Neural progenitor cell (in vitro differentiated cells): Measurements from ENCODE around the gene NLRP9. TPM values are rescaled to one million over a fixed set of nuclear protein-coding genes. Genes with fewer than 3 reads are reported as not detected.
"Not testable (repeated sequence)": the region's sequence is repeated elsewhere in the genome, so short reads cannot be mapped to it uniquely, and the experiment has no call there.

ENCODE experiments used
- DNase-seq: peaks from one replicate; pipeline ENCODE4 v3.0.0-alpha.2; 2016; ENCODE audit warnings: low spot score
- H2AFZ ChIP-seq: fragments of 200-600 bp; sonication (generic); replicated peaks from 2 replicates; pipeline ENCODE4 v1.6.1; 2016; ENCODE audit warnings: antibody characterized with exemption
- H3F3A ChIP-seq: fragments of 200-600 bp; sonication (generic); 2 replicates; pipeline ENCODE4 v1.6.1; 2016; ENCODE audit warnings: antibody characterized with exemption, low read depth
- H3K27ac ChIP-seq: fragments of 200-600 bp; sonication (generic); 2 replicates; pipeline ENCODE4 v1.5.1; 2016; ENCODE audit warnings: mild to moderate bottlenecking
- H3K27me3 ChIP-seq: fragments of 200-600 bp; sonication (generic); 2 replicates; pipeline ENCODE4 v1.6.1; 2016; ENCODE audit warnings: mild to moderate bottlenecking, moderate library complexity
- H3K36me3 ChIP-seq: fragments of 200-600 bp; sonication (generic); 2 replicates; pipeline ENCODE4 v1.5.1; 2016
- H3K4me1 ChIP-seq: fragments of 200-600 bp; sonication (generic); 2 replicates; pipeline ENCODE4 v1.6.1; 2016; ENCODE audit warnings: mixed run types
- H3K4me2 ChIP-seq: fragments of 200-600 bp; sonication (generic); 2 replicates; pipeline ENCODE4 v1.6.1; 2016
- H3K4me3 ChIP-seq: fragments of 200-600 bp; sonication (generic); 2 replicates; pipeline ENCODE4 v1.5.1; 2016
- H3K79me2 ChIP-seq: fragments of 200-600 bp; sonication (generic); 2 replicates; pipeline ENCODE4 v1.6.1; 2016; ENCODE audit warnings: low read depth
- H3K9ac ChIP-seq: fragments of 200-600 bp; sonication (generic); 2 replicates; pipeline ENCODE4 v1.6.1; 2016
- H3K9me3 ChIP-seq: fragments of 200-600 bp; sonication (generic); 2 replicates; pipeline ENCODE4 v1.5.1; 2016; ENCODE audit warnings: low read depth
- H4K20me1 ChIP-seq: fragments of 200-600 bp; sonication (generic); 2 replicates; pipeline ENCODE4 v1.6.1; 2016; ENCODE audit warnings: low read depth
- H3K27ac Mint-ChIP-seq: 3 replicates; pipeline ENCODE4 v1.8.0; 2021; ENCODE audit warnings: mixed read lengths
- H3K27me3 Mint-ChIP-seq: 2 replicates; pipeline ENCODE4 v1.8.0; 2022; ENCODE audit warnings: low read depth, mild to moderate bottlenecking, inconsistent platforms, moderate library complexity, mixed read lengths; ENCODE audit not compliant: insufficient read depth
- H3K36me3 Mint-ChIP-seq: 3 replicates; pipeline ENCODE4 v1.8.0; 2021; ENCODE audit warnings: mixed read lengths
- H3K4me1 Mint-ChIP-seq: 3 replicates; pipeline ENCODE4 v1.8.0; 2021; ENCODE audit warnings: mixed read lengths
- H3K4me3 Mint-ChIP-seq: 3 replicates; pipeline ENCODE4 v1.8.0; 2021; ENCODE audit warnings: mild to moderate bottlenecking, moderate library complexity, mixed read lengths
- H3K9me3 Mint-ChIP-seq: 3 replicates; pipeline ENCODE4 v1.8.0; 2020; ENCODE audit warnings: mixed read lengths
- CTCF ChIP-seq: fragments of 200-600 bp; sonication (generic); IDR thresholded peaks from 2 replicates; pipeline ENCODE4 v1.5.1; 2017; ENCODE audit warnings: antibody characterized with exemption, mild to moderate bottlenecking
- EZH2 ChIP-seq: fragments of 200-600 bp; sonication (generic); IDR thresholded peaks from 2 replicates; pipeline ENCODE4 v1.6.1; 2017; ENCODE audit warnings: antibody characterized with exemption, mild to moderate bottlenecking, moderate library complexity
- EZH2phosphoT487 ChIP-seq: fragments of 200-600 bp; sonication (generic); IDR thresholded peaks from 2 replicates; pipeline ENCODE4 v1.6.1; 2017; ENCODE audit warnings: antibody characterized with exemption
- total RNA-seq: library from RNA; depleted of rRNA; stranded (reverse); fragments of >200 nt; gene quantifications from 2 replicates; pipeline ENCODE4 v1.2.3, GENCODE V29; 2015; ENCODE audit warnings: low replicate concordance

The NLRP9 gene
- total RNA-seq, 1 donor from 2014 or later, result not detected

- Mint-ChIP-seq H3K9me3 (peaks cover 7% of the 10 kb centered on the region), H3K27ac (no peak overlapping the region), H3K4me1 (no peaks in the 10 kb centered on the region), H3K36me3 (no peaks in the 10 kb centered on the region), H3K4me3 (no peak overlapping the region), H3K27me3 (peaks cover 2% of the 10 kb centered on the region)
- H3K36me3 ChIP-seq, result no peaks in the 10 kb centered on the region
- no peaks in the 10 kb centered on the region for H4K20me1 ChIP-seq
- no peak overlapping the region for H3K9ac ChIP-seq
- H3K4me3 ChIP-seq, result no peak overlapping the region
- no peak overlapping the region for H2AFZ ChIP-seq
- H3K27me3 ChIP-seq, result no peaks in the 10 kb centered on the region
- peaks cover 5% of the 10 kb centered on the region for H3K9me3 ChIP-seq
- no peak overlapping the region for H3K27ac ChIP-seq
- H3K79me2 ChIP-seq, result no peaks in the 10 kb centered on the region
- DNase-seq, result no peak
- no peaks in the 10 kb centered on the region for H3K4me1 ChIP-seq
- H3F3A ChIP-seq, result no peaks in the 10 kb centered on the region
- TF ChIP-seq CTCF (no peak), EZH2 (no peak), EZH2phosphoT487 (no peak)
- no peak overlapping the region for H3K4me2 ChIP-seq
Measured at GRCh38 chr19:55753401-55753800, 15.2 kb upstream of the NLRP9 start.

DNA sequence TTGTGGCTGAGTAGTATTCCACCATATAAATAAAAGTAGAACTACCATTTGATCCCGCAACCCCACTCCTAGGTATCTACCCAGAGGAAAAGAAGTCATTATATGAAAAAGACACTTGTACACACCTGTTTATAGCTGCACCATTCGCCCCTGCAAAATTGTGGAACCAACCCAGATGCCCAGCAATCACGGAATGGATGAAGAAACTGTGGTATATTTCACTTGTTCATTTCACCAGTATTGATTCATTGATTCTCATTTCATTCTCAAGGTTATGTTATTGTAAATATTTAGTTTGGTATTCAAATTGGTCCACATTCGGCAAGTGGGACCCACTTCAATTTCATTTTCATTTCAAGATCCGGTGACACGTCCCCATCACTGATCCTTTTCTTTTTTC, 12.5 kb upstream of the NLRP9 start:
- TF ChIP-seq EZH2phosphoT487, result no peak
- TF ChIP-seq EZH2, result no peak
- no peak for TF ChIP-seq CTCF
- H3K27ac ChIP-seq, result no peak overlapping the region
- H3K79me2 ChIP-seq, result no peaks in the 10 kb centered on the region
- H3F3A ChIP-seq, result no peaks in the 10 kb centered on the region
- Mint-ChIP-seq H3K9me3 (peaks cover 7% of the 10 kb centered on the region), H3K36me3 (no peaks in the 10 kb centered on the region), H3K4me1 (no peaks in the 10 kb centered on the region), H3K27me3 (peaks cover 2% of the 10 kb centered on the region), H3K4me3 (no peak overlapping the region), H3K27ac (no peak overlapping the region)
- no peaks in the 10 kb centered on the region for H3K27me3 ChIP-seq
- peaks cover 5% of the 10 kb centered on the region for H3K9me3 ChIP-seq
- no peaks in the 10 kb centered on the region for H4K20me1 ChIP-seq
- H3K4me1 ChIP-seq, result no peaks in the 10 kb centered on the region
- H2AFZ ChIP-seq, result no peak overlapping the region
- H3K36me3 ChIP-seq, result no peaks in the 10 kb centered on the region
- no peak overlapping the region for H3K9ac ChIP-seq
- no peak for DNase-seq
- no peak overlapping the region for H3K4me3 ChIP-seq
- H3K4me2 ChIP-seq, result no peak overlapping the region

DNA sequence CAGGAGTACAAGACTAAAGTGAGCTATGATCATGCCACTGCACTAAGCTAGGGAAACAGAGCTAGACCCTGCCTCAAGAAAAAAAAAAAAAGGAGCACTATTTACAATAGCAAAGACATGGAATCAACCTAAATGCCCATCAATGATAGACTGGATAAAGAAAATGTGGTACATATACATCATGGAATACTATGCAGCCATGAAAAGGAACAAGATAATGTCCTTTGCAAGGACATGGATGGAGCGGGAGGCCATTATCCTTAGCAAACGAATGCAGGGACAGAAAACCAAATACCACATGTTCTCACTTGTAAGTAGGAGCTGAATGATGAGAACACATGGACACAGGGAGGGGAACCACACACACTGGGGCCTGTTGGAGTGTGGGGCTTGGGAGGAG, 7.8 kb downstream of the NLRP9 start:
- H4K20me1 ChIP-seq, H3K9ac ChIP-seq, H3K27ac Mint-ChIP-seq, H3K27ac ChIP-seq, H3K4me3 ChIP-seq, H3F3A ChIP-seq, H2AFZ ChIP-seq, DNase-seq, H3K79me2 ChIP-seq, H3K9me3 Mint-ChIP-seq, H3K4me2 ChIP-seq, H3K4me1 Mint-ChIP-seq, H3K36me3 Mint-ChIP-seq, H3K4me3 Mint-ChIP-seq, H3K27me3 Mint-ChIP-seq, H3K36me3 ChIP-seq, H3K27me3 ChIP-seq, H3K4me1 ChIP-seq, H3K9me3 ChIP-seq: not testable (repeated sequence)

GRCh38 chr19:55723491-55723890, 14.7 kb downstream of the NLRP9 start:
- H3K27ac Mint-ChIP-seq, result no peak overlapping the region
- no peaks in the 10 kb centered on the region for H3K27me3 Mint-ChIP-seq
- Histone ChIP-seq H2AFZ (no peak overlapping the region), H3K27ac (no peak overlapping the region), H3K9ac (no peak overlapping the region), H3K27me3 (no peaks in the 10 kb centered on the region), H3K4me2 (no peak overlapping the region), H3K36me3 (no peaks in the 10 kb centered on the region), H3F3A (no peaks in the 10 kb centered on the region), H4K20me1 (no peaks in the 10 kb centered on the region), H3K79me2 (no peaks in the 10 kb centered on the region), H3K9me3 (peaks cover 10% of the 10 kb centered on the region), H3K4me1 (no peaks in the 10 kb centered on the region), H3K4me3 (no peak overlapping the region)
- DNase-seq, result no peak
- no peak for TF ChIP-seq EZH2phosphoT487
- TF ChIP-seq EZH2, result no peak
- TF ChIP-seq CTCF, result no peak
- no peak overlapping the region for H3K4me3 Mint-ChIP-seq
- H3K36me3 Mint-ChIP-seq, result no peaks in the 10 kb centered on the region
- peaks cover 16% of the 10 kb centered on the region for H3K9me3 Mint-ChIP-seq
- H3K4me1 Mint-ChIP-seq, result no peaks in the 10 kb centered on the region
